Esophagus squamous epithelium (tissue), 5 donors: Measurements from ENCODE around the gene VPS37B. TPM values are rescaled to one million over a fixed set of nuclear protein-coding genes. Genes with fewer than 3 reads are reported as not detected.

ENCODE experiments used
- DNase-seq: peaks from one replicate; lab custom pipeline; 2025; lab: John Stamatoyannopoulos, UW
- H3K27ac ChIP-seq, 4 donors: fragments of 200-600 bp; sonication (generic); one replicate each; pipeline ENCODE4 v1.5.1; 2016 to 2019; ENCODE audit warnings: mild to moderate bottlenecking in 1 of 4
- H3K27me3 ChIP-seq, 4 donors: fragments of 200-600 bp; sonication (generic); 1 replicate in 3 of 4; 2 replicates in 1 of 4; pipeline versions ENCODE4 v1.5.1 to v1.6.0; 2017 to 2021; ENCODE audit warnings: antibody characterized with exemption in 1 of 4
- H3K36me3 ChIP-seq, 3 donors: fragments of 200-600 bp; sonication (generic); one replicate each; pipeline ENCODE4 v1.5.1; 2016 to 2019
- H3K4me1 ChIP-seq, 3 donors: fragments of 200-600 bp; sonication (generic); one replicate each; pipeline ENCODE4 v1.5.1; 2017 to 2019
- H3K4me3 ChIP-seq, 4 donors: fragments of 200-600 bp; sonication (generic); 1 replicate in 3 of 4; 2 replicates in 1 of 4; pipeline ENCODE4 v1.5.1; 2016 to 2019; ENCODE audit warnings: mild to moderate bottlenecking in 2 of 4, moderate library complexity in 1 of 4
- H3K9me3 ChIP-seq, 3 donors: fragments of 200-600 bp; sonication (generic); one replicate each; pipeline ENCODE4 v1.5.1; 2016 to 2019
- CTCF ChIP-seq, 6 experiments: fragments of 450-650 bp in 4 of 6; fragments of 200-600 bp in 2 of 6; sonication (generic) in 2 of 6; IDR thresholded peaks; one replicate each; pipeline ENCODE4 v1.5.1; 2016 to 2019; ENCODE audit warnings: antibody characterized with exemption in 6 of 6, mild to moderate bottlenecking in 4 of 6, moderate library complexity in 4 of 6
- POLR2A ChIP-seq, 4 donors: fragments of 450-650 bp; IDR thresholded peaks; one replicate each; pipeline ENCODE4 v1.6.1; 2017; ENCODE audit warnings: antibody characterized with exemption in 4 of 4, mild to moderate bottlenecking in 4 of 4, moderate library complexity in 3 of 4
- WGBS, 2 donors: methylation state at CpG; one replicate each; pipeline ENCODE4 v1.1.5; 2018; 5-methylcytosine and 5-hydroxymethylcytosine counted together
- intact Hi-C: fragments of 100-400 bp; cut with DNase I; formaldehyde crosslinking; loops from one replicate; pipeline ENCODE4 v1.15.0; 2022
- total RNA-seq, 4 donors: library from RNA; depleted of rRNA; stranded (reverse); fragments of >200 nt; gene quantifications; one replicate each; pipeline ENCODE4 v1.1.0, GENCODE V29; 2016
- donor health status: DM: yes; HTN: yes; CAD: no.

The VPS37B gene
- total RNA-seq, 4 donors from 2014 or later: 41.1 to 85.7 (median 69.5) TPM

DNA sequence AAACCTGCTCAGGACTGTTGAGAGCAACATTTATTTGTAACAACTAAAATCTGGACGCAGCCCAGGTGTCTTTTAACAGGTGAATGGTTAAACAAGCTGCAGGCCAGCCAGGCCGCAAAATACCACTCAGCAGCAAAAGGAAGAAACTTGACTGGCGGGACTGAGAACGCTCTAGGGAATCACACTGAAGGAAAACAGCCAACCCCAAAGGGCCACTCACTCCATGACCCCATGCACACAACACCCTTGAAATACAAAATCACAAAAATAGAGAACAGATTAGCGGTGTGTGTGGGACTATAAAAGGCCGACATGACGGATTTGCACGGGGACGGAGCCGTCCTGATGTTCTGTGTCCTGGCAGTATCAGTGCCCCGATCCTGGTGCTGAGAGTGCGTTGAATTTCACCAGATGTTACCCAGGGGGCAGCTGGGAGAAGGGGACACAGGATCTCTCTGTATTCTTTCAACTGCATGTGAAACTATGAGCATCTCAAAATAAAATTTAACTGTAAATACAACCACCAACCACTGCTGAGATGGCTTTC is 23.0 kb downstream of the VPS37B start:
- no peak for TF ChIP-seq POLR2A (IDR thresholded peaks at IDR 0.05)
- no peak for TF ChIP-seq CTCF (IDR thresholded peaks at IDR 0.05)
- Histone ChIP-seq H3K27ac (peak overlapping the region; percentile 71 to 86 (median 82)), H3K9me3 (no peaks in the 10 kb centered on the region), H3K36me3 (peaks cover 0 to 46% (median 9%) of the 10 kb centered on the region in 3 donors), H3K4me1 (peaks cover 50 to 100% (median 69%) of the 10 kb centered on the region in 3 donors), H3K27me3 (no peaks in the 10 kb centered on the region), H3K4me3 (peak overlapping the region in 1 of 4 donors; percentile 35)
- WGBS, 2 donors: 63 to 72% methylated on average over 12 of the region's 12 CpGs
- DNase-seq: no peak
- intact Hi-C loops: no loop called here

DNA sequence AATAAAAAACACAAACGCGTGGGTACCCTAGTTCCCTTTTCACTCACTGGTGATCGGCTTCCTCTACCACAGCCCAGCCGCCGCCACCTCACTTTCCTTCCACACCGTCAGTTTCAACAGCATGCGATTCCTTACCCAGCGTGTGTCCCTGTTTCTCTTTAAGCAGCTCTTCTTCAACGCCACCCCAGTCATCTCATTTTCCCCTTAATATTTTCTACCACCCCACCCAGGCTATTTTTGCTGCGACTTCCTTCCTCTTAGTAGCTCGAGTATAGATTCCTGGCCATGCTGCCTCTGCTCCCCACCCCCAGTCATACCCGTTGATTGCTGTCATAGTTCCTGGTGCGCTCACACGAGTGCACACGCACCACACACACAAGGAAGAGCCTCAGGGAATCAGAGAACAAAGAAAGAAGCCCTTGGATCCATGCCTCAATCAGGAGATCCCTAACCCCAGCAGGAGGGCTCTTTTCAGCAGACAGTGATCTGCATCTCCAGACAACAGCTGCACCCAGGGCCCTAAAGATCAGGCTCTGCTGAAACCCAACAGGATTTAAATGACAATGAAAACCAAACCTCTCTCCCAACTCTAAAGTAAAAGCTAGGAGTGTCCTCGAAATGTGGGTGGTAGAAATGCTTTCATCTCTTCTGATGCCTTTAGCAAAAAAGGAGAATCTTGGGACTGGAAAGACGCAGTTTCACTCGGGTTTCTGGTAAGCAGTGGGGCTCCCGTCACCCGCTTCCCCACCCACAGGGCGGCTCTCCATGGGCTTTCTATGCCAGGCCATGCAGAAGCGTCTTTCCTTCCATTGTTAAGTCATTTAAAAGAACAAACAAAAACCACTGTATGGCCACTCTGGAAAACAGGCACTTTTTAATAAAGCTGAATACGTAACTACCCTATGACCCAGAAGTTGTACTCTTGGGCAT is 23.8 kb downstream of the VPS37B start:
- Histone ChIP-seq H3K4me1 (peaks cover 50 to 100% (median 72%) of the 10 kb centered on the region in 3 donors), H3K36me3 (peaks cover 0 to 46% (median 9%) of the 10 kb centered on the region in 3 donors), H3K27me3 (no peaks in the 10 kb centered on the region), H3K27ac (peak overlapping the region; percentile 71 to 86 (median 82)), H3K9me3 (no peaks in the 10 kb centered on the region), H3K4me3 (peak overlapping the region in 3 of 4 donors; percentile 35 to 55 (median 38))
- intact Hi-C loops: no loop called here
- TF ChIP-seq POLR2A (IDR thresholded peaks at IDR 0.05) (no peak), CTCF (IDR thresholded peaks at IDR 0.05) (no peak)
- WGBS, 2 donors: 9 to 14% methylated on average over 20 to 23 of the region's 23 CpGs
- no peak for DNase-seq

- H3K27me3 ChIP-seq: no peaks in the 10 kb centered on the region
- H3K9me3 ChIP-seq: no peaks in the 10 kb centered on the region
- WGBS, 2 donors: 24 to 27% methylated on average over 12 to 13 of the region's 15 CpGs
- H3K27ac ChIP-seq: peak overlapping the region; percentile 71 to 86 (median 82)
- peak overlapping the region in 3 of 4 donors; percentile 35 to 55 (median 38) for H3K4me3 ChIP-seq
- intact Hi-C loops: no loop called here
- peaks cover 8 to 50% (median 9%) of the 10 kb centered on the region in 3 donors for H3K36me3 ChIP-seq
- TF ChIP-seq CTCF (IDR thresholded peaks at IDR 0.05) (no peak), POLR2A (IDR thresholded peaks at IDR 0.05) (peak in 1 of 4 donors; percentile 17)
- DNase-seq: no peak
- peaks cover 48 to 94% (median 71%) of the 10 kb centered on the region in 3 donors for H3K4me1 ChIP-seq
Measured at GRCh38 chr12:122870867-122871664, 24.9 kb downstream of the VPS37B start.

DNA sequence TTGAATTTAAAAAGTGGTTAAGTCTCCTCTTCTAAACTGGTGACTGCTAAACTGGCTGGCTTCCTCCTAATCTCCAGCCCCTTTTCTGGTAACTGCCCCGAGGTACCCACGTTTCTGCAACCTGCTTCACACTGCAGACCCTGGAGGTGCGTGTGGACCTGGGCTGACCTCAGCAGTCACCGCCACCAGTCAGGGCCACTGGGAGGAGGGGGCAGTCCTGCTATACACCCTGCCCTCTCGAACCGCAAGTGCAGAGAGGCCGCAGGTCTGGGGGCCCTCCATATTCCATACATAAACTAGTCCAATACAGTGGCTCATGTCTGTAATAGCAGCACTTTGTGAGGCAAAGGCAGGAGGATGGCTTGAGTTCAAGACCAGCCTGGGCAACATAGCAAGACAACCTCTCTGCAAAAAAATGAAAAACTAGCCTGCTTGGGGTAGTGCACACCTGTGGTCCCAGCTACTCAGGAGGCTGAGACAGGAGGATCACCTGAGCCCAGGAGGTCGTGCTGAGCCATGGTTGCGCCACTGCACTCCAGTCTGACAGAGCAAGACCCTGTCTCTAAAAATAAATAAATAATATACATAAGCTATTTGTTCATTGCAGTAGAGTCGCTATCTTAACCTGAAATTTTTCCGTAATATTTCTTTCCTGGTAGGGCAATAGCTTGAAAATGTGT is 25.6 kb downstream of the VPS37B start:
- Histone ChIP-seq H3K4me3 (peak overlapping the region in 1 of 4 donors; percentile 35), H3K9me3 (no peaks in the 10 kb centered on the region), H3K36me3 (peaks cover 8 to 58% (median 9%) of the 10 kb centered on the region in 3 donors), H3K27ac (peak overlapping the region; percentile 71 to 86 (median 82)), H3K27me3 (no peaks in the 10 kb centered on the region), H3K4me1 (peaks cover 48 to 87% (median 63%) of the 10 kb centered on the region in 3 donors)
- 81 to 93% methylated on average over 7 to 9 of the region's 11 CpGs for WGBS, 2 donors
- intact Hi-C loops: no loop called here
- DNase-seq: no peak
- TF ChIP-seq CTCF (IDR thresholded peaks at IDR 0.05): no peak
- TF ChIP-seq POLR2A (IDR thresholded peaks at IDR 0.05): no peak
